ENCODE data around the gene TMEM145.
"Not testable (repeated sequence)": the region's sequence is repeated elsewhere in the genome, so short reads cannot be mapped to it uniquely, and the experiment has no call there.

Gene TMEM145

DNA sequence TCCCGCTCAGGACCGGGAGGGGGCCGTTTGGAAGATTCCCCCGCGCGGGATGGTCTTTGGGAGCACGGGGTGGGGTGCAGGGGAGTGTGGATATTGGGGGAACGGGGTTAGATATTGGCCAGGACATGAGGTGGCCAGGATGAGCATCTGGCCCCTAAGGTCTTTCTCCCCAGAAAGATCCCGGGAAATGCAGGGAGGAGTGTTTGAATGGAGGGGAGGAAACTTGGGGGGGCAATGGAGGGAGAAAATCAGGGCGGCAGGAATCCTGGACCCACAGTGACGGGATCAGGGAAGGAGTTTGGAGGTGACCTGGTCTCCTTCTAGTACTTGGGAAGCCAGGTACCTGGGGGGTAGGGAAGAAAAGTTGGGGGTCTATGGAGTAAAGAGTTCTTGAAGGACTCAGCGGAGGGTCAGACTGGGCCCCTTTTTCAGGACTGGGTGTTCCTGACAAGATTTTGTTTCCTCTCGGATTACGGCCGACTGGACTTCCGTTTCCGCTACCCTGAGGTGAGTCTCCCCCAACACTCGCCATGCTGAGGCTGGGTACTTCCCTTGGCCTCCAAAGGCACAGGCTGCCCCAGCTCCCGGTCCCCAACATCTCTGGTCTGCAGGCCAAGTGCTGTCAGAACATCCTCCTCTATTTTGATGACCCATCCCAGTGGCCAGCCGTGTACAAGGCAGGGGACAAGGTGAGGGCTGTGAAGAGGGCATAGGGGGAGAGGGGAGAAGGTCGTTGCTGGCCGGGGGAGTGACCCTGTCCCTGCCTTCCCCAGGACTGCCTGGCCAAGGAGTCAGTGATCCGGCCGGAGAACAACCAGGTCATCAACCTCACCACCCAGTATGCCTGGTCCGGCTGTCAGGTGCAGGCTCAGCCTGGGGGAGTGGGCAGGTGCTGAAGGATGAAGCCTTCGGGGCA is 989 bp downstream of the TMEM145 start:
- peak overlapping the region; percentile 58 for H3K4me3 ChIP-seq (ENCODE audit: low read depth, low read length)

- H3K4me3 ChIP-seq (ENCODE audit: low read depth, low read length) = no peak overlapping the region
Measured at GRCh38 chr19:42315024-42315423, 1.9 kb downstream of the TMEM145 start.

DNA sequence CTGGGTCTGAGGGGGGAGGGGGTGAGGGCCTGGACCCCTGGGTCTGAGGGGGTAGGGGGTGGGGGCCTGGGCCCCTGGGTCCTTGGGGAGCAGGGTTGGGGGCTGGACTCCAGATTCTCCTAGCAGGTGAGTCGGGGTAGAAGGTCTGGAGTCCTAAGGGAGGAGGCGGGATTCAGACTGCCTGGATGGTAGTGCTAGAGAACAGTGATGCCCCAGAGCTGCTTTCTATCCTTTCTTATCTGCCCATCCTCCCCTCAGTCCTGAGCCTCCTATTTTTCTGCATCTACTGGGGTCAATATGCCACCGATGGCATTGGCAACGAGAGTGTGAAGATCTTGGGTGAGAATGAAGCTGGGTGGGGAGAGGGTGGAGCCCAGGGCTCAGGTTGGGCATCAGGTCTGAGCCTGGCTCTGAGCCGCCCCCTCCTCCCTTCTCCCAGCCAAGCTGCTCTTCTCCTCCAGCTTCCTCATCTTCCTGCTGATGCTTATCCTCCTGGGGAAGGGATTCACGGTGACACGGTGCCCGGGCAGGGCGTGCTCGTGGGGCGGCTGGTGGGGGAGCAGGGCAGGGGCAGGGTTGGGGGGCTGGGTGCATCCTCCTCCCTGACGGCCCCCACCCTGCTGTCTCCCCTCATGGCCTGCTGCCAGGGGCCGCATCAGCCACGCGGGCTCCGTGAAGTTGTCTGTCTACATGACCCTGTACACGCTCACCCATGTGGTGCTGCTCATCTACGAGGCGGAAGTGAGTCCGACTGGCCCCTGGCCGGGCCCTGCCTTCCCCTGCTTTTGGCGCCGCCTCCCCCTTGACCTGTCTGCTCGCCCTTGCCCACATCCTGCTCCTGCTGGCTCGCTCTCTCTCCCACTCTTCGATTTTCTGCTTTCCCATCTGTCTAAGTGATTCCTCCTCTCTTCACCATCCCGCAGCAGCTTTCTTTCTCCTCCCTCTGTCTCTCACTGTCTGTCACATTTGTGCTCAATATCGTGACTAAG is 3.4 kb downstream of the TMEM145 start:
- no peak overlapping the region for H3K4me3 ChIP-seq (ENCODE audit: low read depth, low read length)

DNA sequence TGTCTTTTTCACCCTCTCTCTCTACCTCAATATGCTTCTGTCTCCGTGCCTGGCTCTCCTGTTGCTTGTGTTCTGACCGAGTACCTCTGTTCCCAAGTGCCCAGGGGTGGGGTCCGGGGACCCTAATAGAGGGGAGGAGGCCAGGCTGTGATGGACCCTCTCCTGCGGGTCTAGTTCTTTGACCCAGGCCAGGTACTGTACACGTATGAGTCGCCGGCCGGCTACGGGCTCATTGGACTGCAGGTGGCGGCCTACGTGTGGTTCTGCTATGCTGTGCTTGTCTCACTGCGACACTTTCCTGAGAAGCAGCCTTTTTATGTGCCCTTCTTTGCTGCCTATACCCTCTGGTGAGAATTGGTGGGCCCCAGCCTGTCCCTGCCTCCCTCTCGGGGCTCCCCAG is 4.4 kb downstream of the TMEM145 start:
- no peak overlapping the region for H3K4me3 ChIP-seq (ENCODE audit: low read depth, low read length)

- H3K4me3 ChIP-seq (ENCODE audit: low read depth, low read length) = no peak overlapping the region
Measured at GRCh38 chr19:42322305-42322704, 9.2 kb downstream of the TMEM145 start.

- H3K4me3 ChIP-seq (ENCODE audit: low read depth, low read length) = peak overlapping the region; percentile 2
Measured at GRCh38 chr19:42323473-42323851, 10.4 kb downstream of the TMEM145 start.

- H3K4me3 ChIP-seq (ENCODE audit: low read depth, low read length) = peak overlapping the region; percentile 35
Measured at GRCh38 chr19:42323852-42324654, 10.9 kb downstream of the TMEM145 start.

GRCh38 chr19:42324655-42325307 is 11.7 kb downstream of the TMEM145 start:
- peak overlapping the region; percentile 18 for H3K4me3 ChIP-seq (ENCODE audit: low read depth, low read length)

- H3K4me3 ChIP-seq (ENCODE audit: low read depth, low read length) = peak within 1 kb of the TSS; percentile 88
Measured at GRCh38 chr19:42325308-42325895, 12.3 kb downstream of the TMEM145 start, which contains the start of gene MEGF8. TSS of gene MEGF8 (plus strand) at chr19:42325635. CDS start at chr19:42326244, 609 bp downstream.

GRCh38 chr19:42325896-42326771 is 13.0 kb downstream of the TMEM145 start:
- H3K4me3 ChIP-seq (ENCODE audit: low read depth, low read length) = peak overlapping the region; percentile 88

DNA sequence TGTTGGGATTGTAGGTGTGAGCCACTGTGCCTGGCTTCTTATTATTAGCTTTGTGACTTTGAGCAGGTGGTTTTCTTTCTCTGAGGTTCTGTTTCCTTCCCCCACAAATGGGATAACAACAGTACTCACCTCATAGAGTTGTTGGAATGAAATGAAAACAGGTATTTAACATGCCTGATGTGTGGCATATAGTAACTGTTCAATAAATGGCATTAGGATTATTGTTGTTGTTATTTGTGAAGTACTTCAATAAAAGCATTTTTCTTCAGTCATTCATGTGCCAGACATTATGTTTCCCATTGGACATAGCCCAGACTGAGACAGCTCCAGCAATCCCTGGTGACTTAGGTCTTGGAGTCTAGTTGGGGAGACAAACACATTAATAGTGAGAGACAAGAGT is 13.9 kb downstream of the TMEM145 start:
- H3K4me3 ChIP-seq (ENCODE audit: low read depth, low read length) = no peak overlapping the region

DNA sequence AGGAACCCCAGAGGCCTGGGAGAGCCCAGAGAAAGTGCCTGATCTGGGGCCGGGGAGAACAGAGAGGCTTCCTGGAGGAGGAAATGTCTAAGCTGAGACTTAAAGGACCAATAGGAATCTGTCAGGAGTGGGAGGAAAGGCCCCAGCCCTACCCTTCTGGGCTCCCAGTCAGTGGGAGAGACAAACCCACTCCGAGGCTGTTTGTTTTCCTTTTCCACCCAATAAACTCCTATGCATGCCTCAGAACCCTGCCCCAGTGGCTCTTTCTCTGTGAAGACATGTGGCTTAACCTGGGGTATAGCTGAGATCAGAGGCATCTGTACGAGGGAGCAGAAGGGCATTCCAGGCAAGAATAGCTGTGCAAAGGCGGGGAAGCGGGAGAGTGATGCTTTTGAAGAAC is 14.3 kb downstream of the TMEM145 start:
- H3K4me3 ChIP-seq (ENCODE audit: low read depth, low read length) = no peak overlapping the region

- H3K4me3 ChIP-seq (ENCODE audit: low read depth, low read length) = no peak overlapping the region
Measured at GRCh38 chr19:42328106-42328505, 15.0 kb downstream of the TMEM145 start.

GRCh38 chr19:42328854-42329253 is 15.7 kb downstream of the TMEM145 start:
- H3K4me3 ChIP-seq (ENCODE audit: low read depth, low read length) = no peak overlapping the region

GRCh38 chr19:42330241-42330711 is 17.2 kb downstream of the TMEM145 start:
- H3K4me3 ChIP-seq (ENCODE audit: low read depth, low read length) = no peak overlapping the region

DNA sequence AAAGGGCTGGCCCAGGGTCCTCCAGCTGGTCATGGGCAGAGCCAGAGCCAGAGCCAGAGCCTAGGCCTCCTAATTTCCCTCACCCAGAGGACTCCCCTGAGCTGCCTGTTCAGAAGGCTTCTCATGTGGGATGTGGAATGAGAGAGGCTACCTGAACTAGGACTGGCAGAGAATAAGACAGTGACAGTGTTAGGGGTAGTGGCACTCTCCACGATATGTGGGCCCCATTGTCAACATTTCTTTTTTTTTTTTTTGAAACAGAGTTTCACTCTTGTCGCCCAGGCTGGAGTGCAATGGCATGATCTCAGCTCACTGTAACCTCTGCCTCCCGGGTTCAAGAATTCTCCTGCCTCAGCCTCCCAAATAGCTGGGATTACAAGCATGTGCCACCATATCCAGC is 18.2 kb downstream of the TMEM145 start:
- not testable (repeated sequence) for H3K4me3 ChIP-seq (ENCODE audit: low read depth, low read length)

- no peak overlapping the region for H3K4me3 ChIP-seq (ENCODE audit: low read depth, low read length)
Measured at GRCh38 chr19:42332059-42332458, 18.9 kb downstream of the TMEM145 start.

DNA sequence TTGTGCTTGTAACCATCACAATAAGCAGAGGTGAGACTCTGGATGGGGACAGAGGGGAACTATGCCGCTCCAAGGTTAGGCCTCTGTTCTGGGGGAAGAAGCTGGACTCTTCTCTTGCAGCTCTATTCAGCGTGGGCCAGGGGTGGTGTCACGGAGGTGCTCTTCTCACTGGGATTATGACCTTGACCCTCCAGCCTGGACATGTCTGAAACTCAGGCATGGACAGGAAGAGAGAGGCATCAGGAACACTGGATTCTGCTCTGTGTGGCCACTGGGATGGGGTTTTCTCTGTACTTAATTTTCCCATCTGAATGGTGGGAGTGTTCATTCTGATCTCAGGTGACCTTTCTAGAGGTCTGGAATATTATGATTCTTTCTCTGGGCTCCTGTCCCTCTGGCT is 19.9 kb downstream of the TMEM145 start:
- H3K4me3 ChIP-seq (ENCODE audit: low read depth, low read length) = no peak overlapping the region
